AG04450 (cell line): ENCODE data around the gene THADA. TPM values are rescaled to one million over a fixed set of nuclear protein-coding genes. Genes with fewer than 3 reads are reported as not detected.
"Not testable (repeated sequence)": the region's sequence is repeated elsewhere in the genome, so short reads cannot be mapped to it uniquely, and the experiment has no call there.

Source experiments
- CTCF ChIA-PET: fragments of 300-600, 350-600 bp; formaldehyde crosslinking; extraction: SDS; loops from one replicate; lab custom pipeline; 2022; ENCODE audit warnings: antibody characterized with exemption, inconsistent platforms; lab: Charles Lee
- POLR2A ChIA-PET: fragments of 350-600 bp; formaldehyde crosslinking; extraction: SDS; loops from one replicate; lab custom pipeline; 2021; ENCODE audit warnings: antibody characterized with exemption, inconsistent platforms; lab: Yijun Ruan, JAX
- DNase-seq: peaks from one replicate; pipeline ENCODE4 v3.0.0-alpha.2; 2011; ENCODE audit warnings: low read depth, low spot score
- H3K27ac ChIP-seq: one replicate; pipeline ENCODE4 v1.5.1; 2012; ENCODE audit warnings: low read depth, low read length, control low read depth
- H3K27me3 ChIP-seq: one replicate; pipeline ENCODE4 v1.6.0; 2012; ENCODE audit warnings: low read length; ENCODE audit not compliant: control insufficient read depth, insufficient read depth
- H3K4me3 ChIP-seq: 2 replicates; pipeline ENCODE4 v1.5.1; 2011; ENCODE audit warnings: mild to moderate bottlenecking, low read depth, low read length, control low read depth
- H3K9me3 ChIP-seq: 2 replicates; pipeline ENCODE4 v1.5.1; 2012; ENCODE audit warnings: low read length; ENCODE audit not compliant: control insufficient read depth, insufficient read depth
- CTCF ChIP-seq: IDR thresholded peaks from 2 replicates; pipeline ENCODE4 v1.5.1; 2011; ENCODE audit warnings: low read depth, low read length, control low read depth, inconsistent platforms
- polyA plus RNA-seq: library from polyadenylated mRNA; depleted of rRNA; stranded (reverse); fragments of >200 nt; gene quantifications from 2 replicates; pipeline ENCODE4 v1.2.3, GENCODE V29; 2011

THADA gene
- polyA plus RNA-seq, 1 experiment: 15.0 TPM

- POLR2A ChIA-PET: no interaction called here
- H3K27ac ChIP-seq: no peak overlapping the region
These were observed 294.9 kb downstream of the THADA start for GRCh38 chr2:43300781-43301583.

GRCh38 chr2:43300222-43300621, 295.6 kb downstream of the THADA start:
- no peak for TF ChIP-seq CTCF
- ChIA-PET POLR2A (no interaction called here), CTCF (no interaction called here)
- Histone ChIP-seq H3K9me3 (no peaks in the 10 kb centered on the region; the same call in 1 of the 2 replicates), H3K4me3 (no peak overlapping the region), H3K27me3 (no peaks in the 10 kb centered on the region), H3K27ac (no peak overlapping the region)
- no peak for DNase-seq

More at GRCh38 chr2:43300781-43301583, 294.9 kb downstream of the THADA start:
- no peak overlapping the region for H3K4me3 ChIP-seq
- H3K27me3 ChIP-seq: no peaks in the 10 kb centered on the region
- DNase-seq: no peak
- H3K9me3 ChIP-seq: no peaks in the 10 kb centered on the region; the same call in 1 of the 2 replicates
- TF ChIP-seq CTCF: no peak
- CTCF ChIA-PET: no interaction called here

- TF ChIP-seq CTCF: no peak
- ChIA-PET POLR2A (no interaction called here), CTCF (no interaction called here)
- no peaks in the 10 kb centered on the region for H3K27me3 ChIP-seq
- H3K9me3 ChIP-seq: no peaks in the 10 kb centered on the region; the same call in 1 of the 2 replicates
- H3K27ac ChIP-seq: no peak overlapping the region
- H3K4me3 ChIP-seq: no peak overlapping the region
- no peak for DNase-seq
These were observed 297.3 kb downstream of the THADA start for GRCh38 chr2:43298500-43298899.

- H3K27ac ChIP-seq, H3K9me3 ChIP-seq, DNase-seq, CTCF ChIA-PET, H3K27me3 ChIP-seq, POLR2A ChIA-PET, H3K4me3 ChIP-seq: not testable (repeated sequence)
These were observed 298.1 kb downstream of the THADA start for GRCh38 chr2:43297740-43298139.

GRCh38 chr2:43294973-43295603, 300.8 kb downstream of the THADA start:
- TF ChIP-seq CTCF: no peak
- DNase-seq: no peak
- no peak overlapping the region for H3K4me3 ChIP-seq
- H3K27ac ChIP-seq: no peak overlapping the region
- no peaks in the 10 kb centered on the region; the same call in 1 of the 2 replicates for H3K9me3 ChIP-seq
- POLR2A ChIA-PET: no interaction called here
- CTCF ChIA-PET: no interaction called here
- no peaks in the 10 kb centered on the region for H3K27me3 ChIP-seq
